Body of pancreas (tissue), 4 donors: ENCODE data around the gene AGMO. TPM values are rescaled to one million over a fixed set of nuclear protein-coding genes. Genes with fewer than 3 reads are reported as not detected.

Experiments used
- ATAC-seq: fragments of 150-250 bp; one replicate; pipeline ENCODE4 v1.9.1; 2016
- DNase-seq, 4 donors: peaks; one replicate each; pipeline ENCODE4 v3.0.0-alpha.2; 2019
- H3K27ac ChIP-seq, 4 donors: fragments of 200-600 bp; sonication (generic); 1 replicate in 3 of 4; 2 replicates in 1 of 4; pipeline versions ENCODE4 v1.5.1 to v1.6.1; 2016 to 2019; ENCODE audit warnings: mild to moderate bottlenecking in 1 of 4, mixed read lengths in 1 of 4, moderate library complexity in 1 of 4
- H3K27me3 ChIP-seq, 2 donors: fragments of 200-600 bp; sonication (generic); one replicate each; pipeline ENCODE4 v1.6.0; 2016; ENCODE audit warnings: mild to moderate bottlenecking in 1 of 2
- H3K36me3 ChIP-seq, 2 donors: fragments of 200-600 bp; sonication (generic); replicated peaks in 1 of 2; 2 replicates each; pipeline ENCODE4 v1.5.1; 2016; ENCODE audit warnings: low read depth in 2 of 2; ENCODE audit not compliant: insufficient read depth in 1 of 2
- H3K4me1 ChIP-seq: fragments of 200-600 bp; sonication (generic); one replicate; pipeline ENCODE4 v1.6.0; 2016
- H3K4me3 ChIP-seq, 2 donors: fragments of 200-600 bp; sonication (generic); 1 replicate in 1 of 2; 2 replicates in 1 of 2; pipeline ENCODE4 v1.5.1; 2016 to 2019
- H3K9me3 ChIP-seq, 3 donors: fragments of 200-600 bp; sonication (generic); 1 replicate in 2 of 3; 2 replicates in 1 of 3; pipeline ENCODE4 v1.5.1; 2016
- CTCF ChIP-seq, 7 experiments: fragments of 450-650 bp in 4 of 7; fragments of 200-600 bp in 3 of 7; sonication (generic) in 3 of 7; IDR thresholded peaks; one replicate each; pipeline ENCODE4 v1.5.1; 2016 to 2019; ENCODE audit warnings: antibody characterized with exemption in 7 of 7
- POLR2A ChIP-seq, 3 donors: fragments of 450-650 bp; IDR thresholded peaks; one replicate each; pipeline ENCODE4 v1.6.1; 2016; ENCODE audit warnings: antibody characterized with exemption in 3 of 3, mild to moderate bottlenecking in 2 of 3
- WGBS, 2 donors: methylation state at CpG; one replicate each; pipeline ENCODE4 v1.1.5; 2017; 5-methylcytosine and 5-hydroxymethylcytosine counted together
- intact Hi-C: fragments of 100-400 bp; cut with DNase I; formaldehyde crosslinking; loops from one replicate; pipeline ENCODE4 v1.15.1; 2023
- total RNA-seq, 2 donors: library from RNA; depleted of rRNA; stranded (reverse); fragments of >200 nt; gene quantifications; one replicate each; pipeline ENCODE4 v1.1.0, GENCODE V29; 2016

AGMO gene
- total RNA-seq, 2 donors from 2014 or later: 0.52 TPM; not detected in 1

GRCh38 chr7:15378494-15379145 is 183.2 kb downstream of the AGMO start:
- intact Hi-C loops: no loop called here
- WGBS, 2 donors: 88 to 94% methylated on average over 2 of the region's 2 CpGs
- ATAC-seq (no peak), DNase-seq (no peak)
- TF ChIP-seq CTCF (IDR thresholded peaks at IDR 0.05) (no peak), POLR2A (IDR thresholded peaks at IDR 0.05) (no peak)
- H3K4me3 ChIP-seq: no peak overlapping the region
- no peak overlapping the region for H3K27ac ChIP-seq
- no peaks in the 10 kb centered on the region for H3K9me3 ChIP-seq
- peaks cover 5% of the 10 kb centered on the region for H3K4me1 ChIP-seq
- H3K36me3 ChIP-seq: no peaks in the 10 kb centered on the region
- H3K27me3 ChIP-seq: no peaks in the 10 kb centered on the region

- Histone ChIP-seq H3K4me1 (peaks cover 5% of the 10 kb centered on the region), H3K4me3 (no peak overlapping the region), H3K27ac (no peak overlapping the region), H3K27me3 (no peaks in the 10 kb centered on the region), H3K36me3 (no peaks in the 10 kb centered on the region), H3K9me3 (no peaks in the 10 kb centered on the region)
- no peak for ATAC-seq
- intact Hi-C loops: no loop called here
- DNase-seq: no peak
- TF ChIP-seq CTCF (IDR thresholded peaks at IDR 0.05) (no peak), POLR2A (IDR thresholded peaks at IDR 0.05) (no peak)
- WGBS, 2 donors: 14 to 24% methylated on average over 2 of the region's 2 CpGs
Observed at GRCh38 chr7:15376600-15376999, 185.2 kb downstream of the AGMO start.

- ATAC-seq: no peak
- Histone ChIP-seq H3K4me1 (no peaks in the 10 kb centered on the region), H3K27ac (no peak overlapping the region), H3K4me3 (no peak overlapping the region), H3K27me3 (no peaks in the 10 kb centered on the region), H3K36me3 (no peaks in the 10 kb centered on the region), H3K9me3 (no peaks in the 10 kb centered on the region)
- TF ChIP-seq CTCF (IDR thresholded peaks at IDR 0.05) (no peak), POLR2A (IDR thresholded peaks at IDR 0.05) (no peak)
- 61 to 79% methylated on average over 1 of the region's 1 CpG for WGBS, 2 donors
- intact Hi-C loops: no loop called here
- DNase-seq: no peak
Observed at GRCh38 chr7:15370441-15370840, 191.4 kb downstream of the AGMO start.

GRCh38 chr7:15368653-15369052 is 193.2 kb downstream of the AGMO start:
- DNase-seq (no peak), ATAC-seq (no peak)
- Histone ChIP-seq H3K27me3 (no peaks in the 10 kb centered on the region), H3K9me3 (no peaks in the 10 kb centered on the region), H3K27ac (no peak overlapping the region), H3K4me1 (no peaks in the 10 kb centered on the region), H3K36me3 (no peaks in the 10 kb centered on the region), H3K4me3 (no peak overlapping the region)
- no peak for TF ChIP-seq CTCF (IDR thresholded peaks at IDR 0.05)
- TF ChIP-seq POLR2A (IDR thresholded peaks at IDR 0.05): no peak
- 76 to 87% methylated on average over 1 of the region's 1 CpG for WGBS, 2 donors
- intact Hi-C loops: no loop called here

DNA sequence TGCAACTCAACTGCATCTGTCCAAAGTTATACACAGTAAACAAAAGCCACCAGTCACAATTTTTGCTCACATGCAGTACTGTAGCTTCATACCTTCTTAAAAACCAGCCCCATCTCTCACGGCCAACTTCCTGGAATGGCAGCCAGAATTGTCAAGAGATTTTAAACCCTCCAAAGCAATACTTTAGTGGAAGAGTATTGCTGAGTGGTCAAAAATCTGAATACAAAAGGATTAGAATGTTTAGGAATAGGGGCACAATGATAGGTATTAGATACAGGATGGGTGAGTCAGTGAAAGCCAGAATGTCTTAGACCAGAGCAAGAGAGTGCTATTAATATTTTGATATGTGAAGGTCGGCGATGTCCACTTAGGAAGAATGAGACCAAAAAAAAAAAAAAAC is 193.9 kb downstream of the AGMO start:
- Histone ChIP-seq H3K36me3 (no peaks in the 10 kb centered on the region), H3K9me3 (no peaks in the 10 kb centered on the region), H3K4me3 (no peak overlapping the region), H3K27ac (no peak overlapping the region), H3K4me1 (no peaks in the 10 kb centered on the region), H3K27me3 (no peaks in the 10 kb centered on the region)
- no peak for ATAC-seq
- no peak for TF ChIP-seq CTCF (IDR thresholded peaks at IDR 0.05)
- TF ChIP-seq POLR2A (IDR thresholded peaks at IDR 0.05): no peak
- DNase-seq: no peak
- WGBS, 2 donors: 83 to 85% methylated on average over 3 of the region's 3 CpGs
- intact Hi-C loops: no loop called here
